Hepatocyte (in vitro differentiated cells): ENCODE data around the gene STK10. TPM values are rescaled to one million over a fixed set of nuclear protein-coding genes. Genes with fewer than 3 reads are reported as not detected.

ENCODE experiments used
- DNase-seq: peaks from one replicate; pipeline ENCODE4 v3.0.0-alpha.2; 2016; ENCODE audit warnings: low spot score
- H2AFZ ChIP-seq: fragments of 200-600 bp; sonication (generic); 2 replicates; pipeline ENCODE4 v1.6.0; 2016; ENCODE audit warnings: antibody characterized with exemption, mild to moderate bottlenecking
- H3K27ac ChIP-seq: fragments of 200-600 bp; sonication (generic); 2 replicates; pipeline ENCODE4 v1.5.1; 2016; ENCODE audit warnings: mild to moderate bottlenecking
- H3K27me3 ChIP-seq: fragments of 200-600 bp; sonication (generic); 2 replicates; pipeline ENCODE4 v1.6.1; 2016
- H3K36me3 ChIP-seq: fragments of 200-600 bp; sonication (generic); replicated peaks from 2 replicates; pipeline ENCODE4 v1.5.1; 2016; ENCODE audit warnings: low read depth; ENCODE audit not compliant: insufficient read depth
- H3K4me1 ChIP-seq: fragments of 200-600 bp; sonication (generic); 2 replicates; pipeline ENCODE4 v1.5.1; 2016; ENCODE audit warnings: mild to moderate bottlenecking, moderate library complexity; ENCODE audit not compliant: insufficient read depth
- H3K4me2 ChIP-seq: fragments of 200-600 bp; sonication (generic); 2 replicates; pipeline ENCODE4 v1.6.0; 2016
- H3K4me3 ChIP-seq: fragments of 200-600 bp; sonication (generic); 2 replicates; pipeline ENCODE4 v1.5.1; 2016; ENCODE audit warnings: mild to moderate bottlenecking
- H3K79me2 ChIP-seq: fragments of 200-600 bp; sonication (generic); 2 replicates; pipeline ENCODE4 v1.6.0; 2017; ENCODE audit warnings: mild to moderate bottlenecking
- H3K9me2 ChIP-seq: fragments of 200-600 bp; sonication (generic); replicated peaks from 2 replicates; pipeline ENCODE4 v1.6.0; 2017; ENCODE audit warnings: mild to moderate bottlenecking; ENCODE audit not compliant: insufficient read depth
- H3K9me3 ChIP-seq: fragments of 200-600 bp; sonication (generic); 2 replicates; pipeline ENCODE4 v1.5.1; 2016; ENCODE audit warnings: low read depth, mild to moderate bottlenecking
- H4K20me1 ChIP-seq: fragments of 200-600 bp; sonication (generic); 2 replicates; pipeline ENCODE4 v1.6.0; 2016; ENCODE audit warnings: mild to moderate bottlenecking; ENCODE audit not compliant: insufficient read depth, poor library complexity, severe bottlenecking
- EZH2 ChIP-seq: fragments of 200-600 bp; sonication (generic); IDR thresholded peaks from 2 replicates; pipeline ENCODE4 v1.6.1; 2016; ENCODE audit warnings: antibody characterized with exemption, mild to moderate bottlenecking, borderline replicate concordance
- EZH2phosphoT487 ChIP-seq: fragments of 200-600 bp; sonication (generic); IDR thresholded peaks from one replicate; pipeline ENCODE4 v1.6.1; 2018; ENCODE audit warnings: antibody characterized with exemption, mild to moderate bottlenecking, low read depth, moderate library complexity; ENCODE audit not compliant: unreplicated experiment, severe bottlenecking
- WGBS: methylation state at CpG from one replicate; pipeline ENCODE4 v1.1.6; 2016; ENCODE audit warnings: low lambda C conversion rate; ENCODE audit errors: missing lambda C conversion rate; 5-methylcytosine and 5-hydroxymethylcytosine counted together
- polyA plus RNA-seq: library from polyadenylated mRNA; unstranded; fragments of >200 nt; fragmentation: Nextera tagmentation; extraction: Ambion mirVana; gene quantifications from 2 replicates; pipeline ENCODE4 v1.2.1, GENCODE V29; 2016
- total RNA-seq: library from RNA; depleted of rRNA; stranded (reverse); fragments of >200 nt; gene quantifications from 2 replicates; pipeline ENCODE4 v1.2.3, GENCODE V29; 2014
- TF ChIP-seq, protein P1 (sequence below): fragments of 200-600 bp; sonication (generic); IDR thresholded peaks from 2 replicates; pipeline ENCODE4 v1.5.1; 2016; ENCODE audit warnings: antibody characterized with exemption, mild to moderate bottlenecking; ENCODE audit not compliant: poor library complexity

STK10 gene
- total and polyA plus RNA-seq, 2 experiments from 2014 or later, result 11.3 to 19.3 TPM

DNA sequence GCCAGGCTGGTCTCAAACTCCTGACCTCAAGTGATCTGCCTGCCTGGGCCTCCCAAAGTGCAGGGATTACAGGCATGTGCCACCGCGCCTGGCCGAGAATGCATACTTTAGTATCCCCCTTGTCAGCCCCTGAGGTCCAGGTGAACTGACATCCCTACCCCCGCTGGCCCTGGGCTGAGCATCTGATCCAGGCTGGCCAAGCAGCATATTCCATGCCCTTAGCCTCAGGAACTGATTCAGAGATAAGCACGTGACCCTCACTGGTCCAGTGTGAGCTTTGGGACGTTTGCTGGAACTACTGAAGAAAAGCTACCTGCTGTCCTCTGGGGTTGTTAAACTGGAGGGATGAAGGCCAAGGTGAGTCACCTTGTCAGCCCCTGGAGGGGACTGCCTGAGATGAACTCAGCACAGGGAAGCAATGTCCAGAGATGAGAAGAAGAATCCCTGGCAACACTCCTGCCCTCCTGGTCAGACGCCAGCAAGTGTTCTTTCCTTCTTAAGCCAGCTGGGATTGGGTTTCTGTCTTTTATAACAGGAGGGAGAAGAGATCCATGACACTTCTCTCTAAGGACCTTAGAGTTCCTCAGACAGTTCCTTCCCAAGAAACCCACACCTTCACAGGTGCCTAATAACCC, 122.5 kb downstream of the STK10 start:
- no peak overlapping the region for H3K27ac ChIP-seq
- no peaks in the 10 kb centered on the region for H3K79me2 ChIP-seq
- TF ChIP-seq EZH2 (no peak), EZH2phosphoT487 (no peak)
- TF ChIP-seq, protein P1, sequence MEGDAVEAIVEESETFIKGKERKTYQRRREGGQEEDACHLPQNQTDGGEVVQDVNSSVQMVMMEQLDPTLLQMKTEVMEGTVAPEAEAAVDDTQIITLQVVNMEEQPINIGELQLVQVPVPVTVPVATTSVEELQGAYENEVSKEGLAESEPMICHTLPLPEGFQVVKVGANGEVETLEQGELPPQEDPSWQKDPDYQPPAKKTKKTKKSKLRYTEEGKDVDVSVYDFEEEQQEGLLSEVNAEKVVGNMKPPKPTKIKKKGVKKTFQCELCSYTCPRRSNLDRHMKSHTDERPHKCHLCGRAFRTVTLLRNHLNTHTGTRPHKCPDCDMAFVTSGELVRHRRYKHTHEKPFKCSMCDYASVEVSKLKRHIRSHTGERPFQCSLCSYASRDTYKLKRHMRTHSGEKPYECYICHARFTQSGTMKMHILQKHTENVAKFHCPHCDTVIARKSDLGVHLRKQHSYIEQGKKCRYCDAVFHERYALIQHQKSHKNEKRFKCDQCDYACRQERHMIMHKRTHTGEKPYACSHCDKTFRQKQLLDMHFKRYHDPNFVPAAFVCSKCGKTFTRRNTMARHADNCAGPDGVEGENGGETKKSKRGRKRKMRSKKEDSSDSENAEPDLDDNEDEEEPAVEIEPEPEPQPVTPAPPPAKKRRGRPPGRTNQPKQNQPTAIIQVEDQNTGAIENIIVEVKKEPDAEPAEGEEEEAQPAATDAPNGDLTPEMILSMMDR, result no peak
- no peaks in the 10 kb centered on the region for H3K9me3 ChIP-seq
- no peak for DNase-seq
- 81% methylated on average over 7 of the region's 7 CpGs for WGBS
- H2AFZ ChIP-seq, result no peak overlapping the region
- no peaks in the 10 kb centered on the region for H3K4me1 ChIP-seq
- no peak overlapping the region for H3K4me2 ChIP-seq
- no peaks in the 10 kb centered on the region for H3K27me3 ChIP-seq
- H4K20me1 ChIP-seq, result peaks cover 3% of the 10 kb centered on the region
- H3K36me3 ChIP-seq, result no peaks in the 10 kb centered on the region
- H3K4me3 ChIP-seq, result no peak overlapping the region
- H3K9me2 ChIP-seq, result no peaks in the 10 kb centered on the region

DNA sequence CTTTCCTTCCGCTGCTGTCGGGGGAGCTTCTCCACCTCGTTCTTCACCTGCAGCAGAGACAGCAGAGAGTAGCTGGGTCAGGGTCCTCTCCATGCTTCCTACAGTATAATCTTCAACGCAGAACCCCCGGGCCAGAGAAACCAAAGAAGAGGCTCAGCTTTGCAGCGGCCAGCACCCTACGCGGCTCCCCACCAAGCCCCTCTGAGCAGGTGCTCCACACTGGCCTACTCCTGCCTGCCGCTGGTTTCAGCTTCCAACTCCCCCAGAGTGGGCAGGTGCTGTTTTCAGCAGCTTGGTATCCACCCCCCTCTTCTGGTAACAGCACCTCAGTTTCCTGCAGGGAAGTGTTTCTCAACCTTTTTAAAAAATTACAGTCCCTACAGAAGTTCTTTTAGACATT, 123.3 kb downstream of the STK10 start:
- TF ChIP-seq, protein P1, result no peak
- TF ChIP-seq EZH2phosphoT487, result no peak
- TF ChIP-seq EZH2, result no peak
- no peaks in the 10 kb centered on the region for H3K79me2 ChIP-seq
- no peaks in the 10 kb centered on the region for H3K9me2 ChIP-seq
- H3K4me1 ChIP-seq, result no peaks in the 10 kb centered on the region
- no peak overlapping the region for H3K4me2 ChIP-seq
- no peak overlapping the region for H3K27ac ChIP-seq
- no peak for DNase-seq
- 96% methylated on average over 9 of the region's 9 CpGs for WGBS
- no peak overlapping the region for H3K4me3 ChIP-seq
- no peak overlapping the region for H2AFZ ChIP-seq
- no peaks in the 10 kb centered on the region for H3K36me3 ChIP-seq
- no peaks in the 10 kb centered on the region for H4K20me1 ChIP-seq
- H3K9me3 ChIP-seq, result no peaks in the 10 kb centered on the region
- no peaks in the 10 kb centered on the region for H3K27me3 ChIP-seq

DNA sequence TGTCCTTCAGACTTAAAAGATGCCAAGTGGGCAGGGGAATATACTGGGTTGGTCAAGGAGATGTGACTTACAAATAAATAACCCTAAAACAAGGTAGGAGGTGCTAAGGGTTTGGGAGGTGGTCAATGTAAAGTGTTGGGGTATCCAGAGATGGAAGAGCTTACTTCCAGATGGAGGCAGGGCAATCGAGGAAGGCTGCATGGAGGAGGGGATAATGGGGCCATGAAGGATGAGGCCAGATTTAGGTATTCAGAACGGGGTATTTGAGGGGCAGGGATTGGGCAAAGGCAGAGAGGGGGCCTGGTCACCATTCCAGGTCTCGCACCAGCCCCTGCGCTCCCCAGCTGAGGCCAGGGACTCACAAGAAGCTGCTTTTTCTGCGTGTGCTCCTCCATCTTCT, 123.7 kb downstream of the STK10 start:
- no peaks in the 10 kb centered on the region for H3K9me3 ChIP-seq
- no peaks in the 10 kb centered on the region for H3K79me2 ChIP-seq
- no peak overlapping the region for H3K27ac ChIP-seq
- no peaks in the 10 kb centered on the region for H3K27me3 ChIP-seq
- no peak for TF ChIP-seq EZH2phosphoT487
- TF ChIP-seq, protein P1, result no peak
- no peaks in the 10 kb centered on the region for H3K36me3 ChIP-seq
- no peaks in the 10 kb centered on the region for H3K9me2 ChIP-seq
- no peaks in the 10 kb centered on the region for H3K4me1 ChIP-seq
- WGBS, result 93% methylated on average over 5 of the region's 5 CpGs
- H2AFZ ChIP-seq, result no peak overlapping the region
- H3K4me2 ChIP-seq, result no peak overlapping the region
- DNase-seq, result no peak
- no peaks in the 10 kb centered on the region for H4K20me1 ChIP-seq
- H3K4me3 ChIP-seq, result no peak overlapping the region
